Measurements from ENCODE around the gene TBX2. TPM values are rescaled to one million over a fixed set of nuclear protein-coding genes. Genes with fewer than 3 reads are reported as not detected.

TBX2 gene
- total and polyA plus RNA-seq, 10 of the 15 experiments (the other 5 are each of a cell fraction or from before 2014, with no cell fraction given), result 0.13 TPM; not detected in 9

GRCh38 chr17:61352408-61352770, 47.3 kb upstream of the TBX2 start:
- Histone ChIP-seq H3K9ac (ENCODE audit: control insufficient read depth, insufficient read depth, low read length) (no peak overlapping the region), H3K36me3 (ENCODE audit: control insufficient read depth in 2 of 2, insufficient read depth in 2 of 2, low read length in 1 of 2) (no peaks in the 10 kb centered on the region), H3K4me2 (ENCODE audit: control insufficient read depth, insufficient read depth) (no peak overlapping the region), H3K27ac (ENCODE audit: control insufficient read depth, insufficient read depth) (no peak overlapping the region), H2AFZ (ENCODE audit: control insufficient read depth, low read depth, low read length) (no peak overlapping the region), H3K4me3 (no peak overlapping the region), H3K27me3 (replicated peaks in 1 of 2; ENCODE audit: control insufficient read depth in 2 of 2, insufficient read depth in 2 of 2, low read length in 1 of 2) (no peaks in the 10 kb centered on the region), H3K9me3 (replicated peaks; ENCODE audit: control insufficient read depth, insufficient read depth, low read length) (no peaks in the 10 kb centered on the region), H3K4me1 (ENCODE audit: control insufficient read depth, insufficient read depth, low read length) (no peaks in the 10 kb centered on the region), H4K20me1 (ENCODE audit: control insufficient read depth, insufficient read depth) (no peaks in the 10 kb centered on the region), H3K79me2 (ENCODE audit: control insufficient read depth, insufficient read depth, low read length) (no peaks in the 10 kb centered on the region)
- ChIA-PET RAD21 (ENCODE audit: unreplicated experiment) (no interaction called here), SMC1A (ENCODE audit: uncharacterized antibody, unreplicated experiment) (no interaction called here), POLR2A (no interaction called here), CTCF (no interaction called here)
- TF ChIP-seq SMAD1 (IDR thresholded peaks at IDR 0.05; ENCODE audit: low read depth, partially characterized antibody), result no peak
- TF ChIP-seq NFYB (IDR thresholded peaks at IDR 0.05; ENCODE audit: insufficient read depth, low read depth, low read length), result no peak
- TF ChIP-seq CEBPZ (IDR thresholded peaks at IDR 0.05; ENCODE audit: low read depth, low read length), result no peak
- TF ChIP-seq E2F8 (IDR thresholded peaks at IDR 0.05; ENCODE audit: low read depth, partially characterized antibody), result no peak
- TF ChIP-seq NFXL1 (IDR thresholded peaks at IDR 0.05; ENCODE audit: borderline replicate concordance), result peak; percentile 67; the same call in 1 of the 2 replicates
- no peak for TF ChIP-seq SMC3 (IDR thresholded peaks at IDR 0.05; ENCODE audit: borderline replicate concordance, low read length)
- in situ Hi-C loops (cut with MboI) (no loop called here), intact Hi-C loops (cut with micrococcal nuclease; ENCODE audit: unreplicated experiment) (no loop called here)
- DNase-seq (ENCODE audit: low read depth, low spot score) (no peak), ATAC-seq (no peak), FAIRE-seq (no peak)
- no TSS peak for BruUV-seq (replicated peaks)
- 32% methylated on average over 7 of the region's 7 CpGs for WGBS (ENCODE audit: insufficient coverage, insufficient replicate concordance, low lambda C conversion rate, missing lambda C conversion rate)
